Stimulated activated CD8-positive, alpha-beta memory T cell treated with anti-CD3 and anti-CD28 coated beads, Interleukin-15, amount 100 ng/mL, for 48 hours (primary cell): ENCODE measurements around the gene KRT8.
"Not testable (repeated sequence)": the region's sequence is repeated elsewhere in the genome, so short reads cannot be mapped to it uniquely, and the experiment has no call there.

Experiments used
- DNase-seq, 2 donors: peaks; one replicate each; pipeline ENCODE4 v3.0.0-alpha.2; 2020; ENCODE audit warnings: low read depth in 2 of 2

KRT8 gene

GRCh38 chr12:52904509-52905300 lies at the start of gene KRT8:
Gene KRT8, minus strand, starts transcription at chr12:52905076. Its CDS starts 95 bp downstream, at chr12:52904981.
- not testable (repeated sequence) for DNase-seq

GRCh38 chr12:52953181-52953841 lies 48.4 kb upstream of the KRT8 start:
- DNase-seq, result no peak

GRCh38 chr12:52952076-52952801 lies 47.4 kb upstream of the KRT8 start:
- DNase-seq, result no peak

GRCh38 chr12:52951640-52952039 lies 46.8 kb upstream of the KRT8 start:
- no peak for DNase-seq

GRCh38 chr12:52951126-52951525 lies 46.2 kb upstream of the KRT8 start:
- DNase-seq, result no peak

- DNase-seq, result no peak
Measured at GRCh38 chr12:52950553-52950952, 45.7 kb upstream of the KRT8 start.

- DNase-seq, result no peak
Measured at GRCh38 chr12:52949413-52950331, 44.8 kb upstream of the KRT8 start.

GRCh38 chr12:52947738-52948423 lies 43.0 kb upstream of the KRT8 start:
- no peak for DNase-seq

- DNase-seq, result no peak
Measured at GRCh38 chr12:52946797-52947547, 42.1 kb upstream of the KRT8 start.

- no peak for DNase-seq
Measured at GRCh38 chr12:52946334-52946733, 41.5 kb upstream of the KRT8 start.

- no peak for DNase-seq
Measured at GRCh38 chr12:52945389-52946232, 40.7 kb upstream of the KRT8 start.

- no peak for DNase-seq
Measured at GRCh38 chr12:52944683-52945388, 40.0 kb upstream of the KRT8 start.

- no peak for DNase-seq
Measured at GRCh38 chr12:52942901-52943181, 38.0 kb upstream of the KRT8 start.

GRCh38 chr12:52942066-52942900 lies 37.4 kb upstream of the KRT8 start:
- no peak for DNase-seq

- no peak for DNase-seq
Measured at GRCh38 chr12:52929538-52929937, 24.7 kb upstream of the KRT8 start.

GRCh38 chr12:52927964-52928363 lies 23.1 kb upstream of the KRT8 start:
- DNase-seq, result no peak

GRCh38 chr12:52926596-52927234 lies 21.8 kb upstream of the KRT8 start:
- no peak for DNase-seq
